Measurements from ENCODE around the gene HINT2.

GRCh38 chr9:35852876-35853865 is 38.3 kb upstream of the HINT2 start:
- TF ChIP-seq CTCF (conservative IDR thresholded peaks at IDR 0.05; ENCODE audit: low read length) (no peak), EZH2phosphoT487 (IDR thresholded peaks at IDR 0.05; ENCODE audit: borderline replicate concordance) (no peak)

All from Loucy (cell line).